OCI-LY7 (cell line): Measurements from ENCODE around the gene GRID1. TPM values are rescaled to one million over a fixed set of nuclear protein-coding genes. Genes with fewer than 3 reads are reported as not detected.

ENCODE experiments used
- BruUV-seq: library from RNA; stranded (reverse); fragments of 400-500 nt; replicated peaks from 2 replicates; lab custom pipeline; 2021; lab: Mats Ljungman, UMichigan
- CTCF ChIA-PET: fragments of 300-600 bp; sonication (Branson Sonifier 250); formaldehyde crosslinking; loops from one replicate; lab custom pipeline; 2022; ENCODE audit warnings: antibody characterized with exemption; ENCODE audit not compliant: unreplicated experiment; lab: Charles Lee
- POLR2A ChIA-PET: fragments of 300-600 bp; sonication (Branson Sonifier 250); formaldehyde crosslinking; loops from one replicate; lab custom pipeline; 2022; ENCODE audit warnings: antibody characterized with exemption; lab: Charles Lee
- DNase-seq: peaks from one replicate; pipeline ENCODE4 v3.0.0-alpha.2; 2015; ENCODE audit warnings: low spot score
- H2AFZ ChIP-seq: fragments of 200-600 bp; sonication (generic), shearing (Covaris generic); 2 replicates; pipeline ENCODE4 v1.6.1; 2014; ENCODE audit warnings: mild to moderate bottlenecking, antibody characterized with exemption, low read length, moderate library complexity
- H3K27ac ChIP-seq: fragments of 200-600 bp; sonication (generic); 2 replicates; pipeline ENCODE4 v1.5.1; 2014; ENCODE audit warnings: mixed run types, low read depth, mild to moderate bottlenecking, moderate library complexity, low read length, inconsistent platforms; ENCODE audit not compliant: poor library complexity, severe bottlenecking
- H3K36me3 ChIP-seq: fragments of 200-600 bp; sonication (generic); 2 replicates; pipeline ENCODE4 v1.6.1; 2014; ENCODE audit warnings: mild to moderate bottlenecking, antibody characterized with exemption, low read length, moderate library complexity, mixed read lengths; ENCODE audit not compliant: insufficient read depth
- H3K4me1 ChIP-seq: fragments of 200-600 bp; sonication (generic); 2 replicates; pipeline ENCODE4 v1.5.1; 2014; ENCODE audit warnings: mild to moderate bottlenecking, low read length; ENCODE audit not compliant: insufficient read depth, poor library complexity, severe bottlenecking
- H3K4me2 ChIP-seq: fragments of 200-600 bp; sonication (generic); 2 replicates; pipeline ENCODE4 v1.6.1; 2014; ENCODE audit warnings: mild to moderate bottlenecking, low read length
- H3K4me3 ChIP-seq: fragments of 200-600 bp; sonication (generic); 2 replicates; pipeline ENCODE4 v1.5.1; 2014; ENCODE audit warnings: mild to moderate bottlenecking, low read depth, low read length; ENCODE audit not compliant: poor library complexity, severe bottlenecking
- H3K79me2 ChIP-seq: fragments of 200-600 bp; sonication (generic); 2 replicates; pipeline ENCODE4 v1.6.1; 2016; ENCODE audit warnings: low read depth, mild to moderate bottlenecking, low read length, moderate library complexity, mixed read lengths; ENCODE audit not compliant: insufficient read depth
- H3K9me2 ChIP-seq: fragments of 200-600 bp; sonication (generic); 2 replicates; pipeline ENCODE4 v1.6.1; 2016; ENCODE audit warnings: mild to moderate bottlenecking, low read length, mixed read lengths; ENCODE audit not compliant: insufficient read depth
- H3K9me3 ChIP-seq: fragments of 200-600 bp; sonication (generic); 2 replicates; pipeline ENCODE4 v1.6.1; 2014; ENCODE audit warnings: mild to moderate bottlenecking, mixed run types, low read length, mixed read lengths
- H4K20me1 ChIP-seq: fragments of 200-600 bp; sonication (generic); 2 replicates; pipeline ENCODE4 v1.6.1; 2014; ENCODE audit warnings: mild to moderate bottlenecking, antibody characterized with exemption, low read length, moderate library complexity, mixed read lengths; ENCODE audit not compliant: insufficient read depth
- CTCF ChIP-seq: fragments of 200-600 bp; sonication (generic); conservative IDR thresholded peaks from 2 replicates; pipeline ENCODE4 v1.5.1; 2014; ENCODE audit warnings: mild to moderate bottlenecking, antibody characterized with exemption, low read length, moderate library complexity, mixed read lengths
- EZH2phosphoT487 ChIP-seq: fragments of 200-600 bp; sonication (generic); IDR thresholded peaks from 2 replicates; pipeline ENCODE4 v1.6.1; 2018; ENCODE audit warnings: low read depth, borderline replicate concordance, mild to moderate bottlenecking, mixed run types, antibody characterized with exemption, low read length, moderate library complexity, mixed read lengths
- intact Hi-C: fragments of 100-400 bp; cut with micrococcal nuclease; formaldehyde crosslinking; loops from one replicate; pipeline ENCODE4 v1.10.0; 2022; ENCODE audit not compliant: unreplicated experiment
- total RNA-seq, 2 experiments: library from RNA; depleted of rRNA in 1 of 2; stranded (reverse); fragments of >200 nt in 1 of 2; shearing (Covaris generic) in 1 of 2; gene quantifications; 2 replicates each; pipeline ENCODE4 v1.2.3, GENCODE V29; 2014 to 2022

The GRID1 gene
- total RNA-seq, 2 experiments from 2014 or later: 1.6 to 3.7 TPM

- no peak overlapping the region for H2AFZ ChIP-seq
- TF ChIP-seq CTCF: no peak
- TF ChIP-seq EZH2phosphoT487: no peak
- H3K36me3 ChIP-seq: no peaks in the 10 kb centered on the region
- no peak overlapping the region for H3K27ac ChIP-seq
- CTCF ChIA-PET: no interaction called here
- intact Hi-C loops: no loop called here
- H3K79me2 ChIP-seq: no peaks in the 10 kb centered on the region
- H3K4me3 ChIP-seq: no peak overlapping the region
- no peaks in the 10 kb centered on the region for H3K4me1 ChIP-seq
- H3K9me2 ChIP-seq: no peaks in the 10 kb centered on the region
- H4K20me1 ChIP-seq: no peaks in the 10 kb centered on the region
- no peaks in the 10 kb centered on the region for H3K9me3 ChIP-seq
- DNase-seq: no peak
- POLR2A ChIA-PET: interaction anchor here (1.0 kb wide), 1 partner anchor 113 kb away, joined by 3 read pairs; no protein-coding TSS in a partner anchor
- no peak overlapping the region for H3K4me2 ChIP-seq
- BruUV-seq: no TSS peak
These were observed 465.0 kb downstream of the GRID1 start for GRCh38 chr10:85901599-85901998.

GRCh38 chr10:85900487-85900886 lies 466.1 kb downstream of the GRID1 start:
- POLR2A ChIA-PET: interaction anchor here (1.0 kb wide), 1 partner anchor 111 kb away, joined by 3 read pairs; no protein-coding TSS in a partner anchor
- Histone ChIP-seq H4K20me1 (no peaks in the 10 kb centered on the region), H2AFZ (no peak overlapping the region), H3K4me1 (no peaks in the 10 kb centered on the region), H3K4me2 (no peak overlapping the region), H3K9me2 (no peaks in the 10 kb centered on the region), H3K36me3 (no peaks in the 10 kb centered on the region), H3K9me3 (no peaks in the 10 kb centered on the region), H3K27ac (no peak overlapping the region), H3K4me3 (no peak overlapping the region), H3K79me2 (no peaks in the 10 kb centered on the region)
- no peak for DNase-seq
- CTCF ChIA-PET: no interaction called here
- TF ChIP-seq EZH2phosphoT487 (no peak), CTCF (no peak)
- intact Hi-C loops: no loop called here
- no TSS peak for BruUV-seq

GRCh38 chr10:85900061-85900460 lies 466.5 kb downstream of the GRID1 start:
- BruUV-seq: no TSS peak
- POLR2A ChIA-PET: no interaction called here
- H3K9me3 ChIP-seq: no peaks in the 10 kb centered on the region
- H3K79me2 ChIP-seq: no peaks in the 10 kb centered on the region
- DNase-seq: no peak
- no peak for TF ChIP-seq CTCF
- no peak for TF ChIP-seq EZH2phosphoT487
- no peak overlapping the region for H3K27ac ChIP-seq
- no peak overlapping the region for H3K4me3 ChIP-seq
- no peak overlapping the region for H3K4me2 ChIP-seq
- CTCF ChIA-PET: no interaction called here
- no peak overlapping the region for H2AFZ ChIP-seq
- no peaks in the 10 kb centered on the region for H3K4me1 ChIP-seq
- no peaks in the 10 kb centered on the region for H3K9me2 ChIP-seq
- no peaks in the 10 kb centered on the region for H3K36me3 ChIP-seq
- H4K20me1 ChIP-seq: no peaks in the 10 kb centered on the region
- intact Hi-C loops: no loop called here
